K562 (cell line): ENCODE results near the gene SERPINB12.

Experiments used
- ATF6 ChIP-seq: sonication (generic); formaldehyde crosslinking; IDR thresholded peaks from 2 replicates; pipeline ENCODE4 v1.4.0; 2020; ENCODE audit warnings: mild to moderate bottlenecking, missing genetic modification reagents
- POLR2AphosphoS5 ChIP-seq: IDR thresholded peaks from 2 replicates; pipeline ENCODE4 v1.6.1; 2011; ENCODE audit warnings: mild to moderate bottlenecking, low read depth, low read length, moderate library complexity; ENCODE audit not compliant: control insufficient read depth, insufficient read depth
- TAF1 ChIP-seq: IDR thresholded peaks from 2 replicates; pipeline ENCODE4 v1.6.1; 2011; ENCODE audit warnings: mild to moderate bottlenecking, low read length, moderate library complexity; ENCODE audit not compliant: insufficient read depth, control insufficient read depth, severe bottlenecking; ENCODE audit errors: extremely low read depth
- USF2 ChIP-seq: sonication (generic); formaldehyde crosslinking; IDR thresholded peaks from 2 replicates; pipeline ENCODE4 v1.5.0; 2020; ENCODE audit warnings: missing genetic modification reagents

GRCh38 chr18:63578357-63578958, 36.3 kb downstream of the SERPINB12 start:
- TF ChIP-seq TAF1: no peak
- no peak for TF ChIP-seq ATF6 (CRISPR knock-in tag)
- TF ChIP-seq USF2 (CRISPR knock-in tag): no peak
- TF ChIP-seq POLR2AphosphoS5: no peak
